Breast epithelium (tissue), 4 donors: ENCODE data around the gene SLAMF8. TPM values are rescaled to one million over a fixed set of nuclear protein-coding genes. Genes with fewer than 3 reads are reported as not detected.

Experiments
- DNase-seq, 2 donors: peaks; one replicate each; pipeline ENCODE4 v3.0.0-alpha.2; 2019; ENCODE audit warnings: low spot score in 2 of 2
- H3K27ac ChIP-seq, 2 donors: fragments of 200-600 bp; sonication (generic) in 1 of 2; one replicate each; pipeline ENCODE4 v1.5.1; 2016 to 2019; ENCODE audit warnings: mild to moderate bottlenecking in 1 of 2
- H3K27me3 ChIP-seq, 2 donors: fragments of 200-600 bp; sonication (generic) in 1 of 2; one replicate each; pipeline versions ENCODE4 v1.5.1 to v1.6.0; 2017 to 2019; ENCODE audit warnings: control low read depth in 1 of 2, mild to moderate bottlenecking in 1 of 2
- H3K36me3 ChIP-seq: fragments of 200-600 bp; one replicate; pipeline ENCODE4 v1.5.1; 2019
- H3K4me1 ChIP-seq, 2 donors: fragments of 200-600 bp; sonication (generic); one replicate each; pipeline ENCODE4 v1.5.1; 2016 to 2019; ENCODE audit warnings: control low read depth in 1 of 2
- H3K4me3 ChIP-seq, 3 donors: fragments of 200-600 bp; sonication (generic); 1 replicate in 2 of 3; 2 replicates in 1 of 3; pipeline ENCODE4 v1.5.1; 2016 to 2019; ENCODE audit warnings: mild to moderate bottlenecking in 3 of 3, moderate library complexity in 2 of 3
- H3K9me3 ChIP-seq, 2 donors: fragments of 200-600 bp; sonication (generic) in 1 of 2; one replicate each; pipeline ENCODE4 v1.5.1; 2016 to 2019; ENCODE audit warnings: control low read depth in 1 of 2
- CTCF ChIP-seq, 3 donors: fragments of 450-650 bp; IDR thresholded peaks; one replicate each; pipeline ENCODE4 v1.5.1; 2016 to 2017; ENCODE audit warnings: antibody characterized with exemption in 3 of 3, mild to moderate bottlenecking in 3 of 3, moderate library complexity in 3 of 3
- POLR2A ChIP-seq: fragments of 450-650 bp; IDR thresholded peaks from one replicate; pipeline ENCODE4 v1.6.1; 2016; ENCODE audit warnings: antibody characterized with exemption, mild to moderate bottlenecking, moderate library complexity
- POLR2AphosphoS5 ChIP-seq, 3 donors: sonication (generic); formaldehyde crosslinking; IDR thresholded peaks; one replicate each; pipeline ENCODE4 v1.6.1; 2017; ENCODE audit warnings: antibody characterized with exemption in 3 of 3
- intact Hi-C: fragments of 100-400 bp; cut with DNase I; formaldehyde crosslinking; loops from one replicate; pipeline ENCODE4 v1.15.1; 2023; ENCODE audit warnings: low total_unique reads
- total RNA-seq, 3 donors: library from RNA; depleted of rRNA; stranded (reverse); fragments of >200 nt; gene quantifications; one replicate each; pipeline ENCODE4 v1.1.0, GENCODE V29; 2016

Gene SLAMF8
- total RNA-seq, 3 donors from 2014 or later = 2.3 to 15.4 (median 12.3) TPM

GRCh38 chr1:159873530-159874143 is 47.0 kb downstream of the SLAMF8 start:
- H3K4me1 ChIP-seq = peaks cover 0 to 4% of the 10 kb centered on the region in 2 donors
- H3K27me3 ChIP-seq = no peaks in the 10 kb centered on the region
- H3K27ac ChIP-seq = peak overlapping the region in 1 of 2 donors; percentile 8
- no peak for DNase-seq
- no peaks in the 10 kb centered on the region for H3K9me3 ChIP-seq
- no peak for TF ChIP-seq CTCF (IDR thresholded peaks at IDR 0.05)
- no peak for TF ChIP-seq POLR2A
- TF ChIP-seq POLR2AphosphoS5 (IDR thresholded peaks at IDR 0.05) = no peak
- intact Hi-C loops = no loop called here
- H3K4me3 ChIP-seq = no peak overlapping the region
- no peaks in the 10 kb centered on the region for H3K36me3 ChIP-seq

DNA sequence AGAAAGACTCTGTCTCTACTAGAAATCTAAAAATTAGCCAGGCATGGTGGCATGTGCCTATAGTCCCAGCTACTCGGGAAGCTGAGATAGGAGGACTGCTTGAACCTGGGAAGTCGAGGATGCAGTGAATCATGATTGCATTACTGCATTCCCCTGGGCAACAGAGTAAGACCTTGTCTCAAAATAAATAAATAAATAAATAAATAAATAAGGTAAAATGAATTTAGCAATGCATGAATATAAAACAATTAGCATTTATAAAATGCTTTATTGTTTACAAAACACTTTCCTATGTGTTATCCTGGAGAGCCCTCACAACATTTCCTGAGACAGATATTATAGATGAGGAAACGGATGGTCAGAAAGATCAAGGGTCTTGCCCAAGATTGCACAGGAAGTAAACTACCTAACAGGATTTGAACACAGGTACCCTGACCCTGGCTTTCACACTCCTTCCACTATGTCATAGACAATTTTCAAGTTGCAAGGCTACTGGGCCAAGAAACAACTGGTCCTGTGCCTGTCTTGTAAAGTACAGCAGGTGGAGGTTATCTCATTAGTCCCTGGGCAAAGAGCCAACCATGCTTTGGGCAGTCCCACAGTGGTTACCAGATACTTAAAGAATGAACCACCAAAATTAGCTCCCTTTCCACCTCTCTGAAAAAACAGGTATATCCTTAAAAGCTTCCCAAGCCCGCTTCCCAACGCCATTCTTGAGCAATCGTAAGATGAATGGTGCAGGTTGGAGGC is 51.2 kb downstream of the SLAMF8 start:
- Histone ChIP-seq H3K4me1 (no peaks in the 10 kb centered on the region), H3K4me3 (no peak overlapping the region), H3K9me3 (no peaks in the 10 kb centered on the region), H3K36me3 (no peaks in the 10 kb centered on the region), H3K27me3 (no peaks in the 10 kb centered on the region), H3K27ac (no peak overlapping the region)
- intact Hi-C loops = no loop called here
- DNase-seq = no peak
- no peak for TF ChIP-seq CTCF (IDR thresholded peaks at IDR 0.05)
- TF ChIP-seq POLR2A = no peak
- no peak for TF ChIP-seq POLR2AphosphoS5 (IDR thresholded peaks at IDR 0.05)

DNA sequence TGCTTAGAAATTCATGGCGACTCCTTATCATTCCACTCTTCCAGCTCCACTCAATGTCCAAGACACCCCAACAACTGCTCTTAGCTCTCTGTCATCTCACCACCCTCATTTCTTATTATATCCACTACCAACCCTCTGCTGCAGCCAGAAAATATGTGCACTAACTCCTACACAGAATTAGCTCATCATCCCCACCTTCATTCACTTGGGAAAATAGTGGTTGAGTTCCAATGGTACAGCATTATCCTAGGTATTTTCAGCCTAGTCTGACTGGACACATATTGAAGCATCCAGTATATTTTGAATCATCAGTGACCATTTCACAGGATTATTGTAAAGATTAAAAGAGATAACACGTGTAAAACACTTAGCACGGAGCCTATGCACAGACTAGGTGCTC is 52.5 kb downstream of the SLAMF8 start:
- Histone ChIP-seq H3K36me3 (no peaks in the 10 kb centered on the region), H3K4me1 (no peaks in the 10 kb centered on the region), H3K27me3 (no peaks in the 10 kb centered on the region), H3K4me3 (no peak overlapping the region), H3K27ac (no peak overlapping the region), H3K9me3 (no peaks in the 10 kb centered on the region)
- TF ChIP-seq POLR2A (no peak), CTCF (IDR thresholded peaks at IDR 0.05) (no peak), POLR2AphosphoS5 (IDR thresholded peaks at IDR 0.05) (no peak)
- intact Hi-C loops = no loop called here
- DNase-seq = no peak

GRCh38 chr1:159879977-159880376 is 53.3 kb downstream of the SLAMF8 start:
- no peaks in the 10 kb centered on the region for H3K4me1 ChIP-seq
- H3K36me3 ChIP-seq = no peaks in the 10 kb centered on the region
- TF ChIP-seq POLR2AphosphoS5 (IDR thresholded peaks at IDR 0.05) = no peak
- TF ChIP-seq POLR2A = no peak
- TF ChIP-seq CTCF (IDR thresholded peaks at IDR 0.05) = no peak
- no peak for DNase-seq
- H3K9me3 ChIP-seq = no peaks in the 10 kb centered on the region
- no peak overlapping the region for H3K27ac ChIP-seq
- intact Hi-C loops = loop anchor here (10.0 kb wide), 1 partner anchor 95 kb away; the partner anchor contains the start of gene DUSP23
- H3K27me3 ChIP-seq = no peaks in the 10 kb centered on the region
- H3K4me3 ChIP-seq = no peak overlapping the region

DNA sequence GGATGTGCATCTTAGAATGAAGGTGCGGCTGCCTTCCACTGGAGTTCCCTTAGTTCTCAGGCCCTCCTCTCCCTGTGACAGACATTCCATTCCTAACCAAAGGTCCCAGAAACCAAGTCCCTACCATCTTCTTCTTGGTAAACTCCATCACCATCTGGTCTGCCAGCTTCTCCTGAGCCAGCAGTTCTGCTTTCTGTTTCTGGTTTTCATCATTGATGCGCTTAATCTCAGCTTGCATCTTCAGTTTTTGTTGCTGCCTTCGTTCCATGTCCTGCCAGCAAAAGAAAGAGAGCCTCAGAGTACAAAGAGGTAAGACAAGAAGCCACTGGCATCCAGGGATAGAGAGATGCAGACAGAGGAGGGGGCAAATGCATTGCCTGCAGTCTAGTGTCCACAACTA is 53.8 kb downstream of the SLAMF8 start:
- DNase-seq = no peak
- no peak for TF ChIP-seq POLR2AphosphoS5 (IDR thresholded peaks at IDR 0.05)
- no peak for TF ChIP-seq CTCF (IDR thresholded peaks at IDR 0.05)
- TF ChIP-seq POLR2A = no peak
- H3K27me3 ChIP-seq = no peaks in the 10 kb centered on the region
- H3K9me3 ChIP-seq = no peaks in the 10 kb centered on the region
- no peaks in the 10 kb centered on the region for H3K4me1 ChIP-seq
- no peaks in the 10 kb centered on the region for H3K36me3 ChIP-seq
- no peak overlapping the region for H3K4me3 ChIP-seq
- intact Hi-C loops = loop anchor here (10.0 kb wide), 1 partner anchor 96 kb away; the partner anchor contains the start of gene DUSP23
- H3K27ac ChIP-seq = no peak overlapping the region
